HT-29 (cell line): ENCODE data around the gene ABCC8. TPM values are rescaled to one million over a fixed set of nuclear protein-coding genes. Genes with fewer than 3 reads are reported as not detected.

ENCODE experiments used
- DNase-seq: peaks from one replicate; pipeline ENCODE4 v3.0.0-alpha.2; 2015; ENCODE audit warnings: low spot score
- total RNA-seq: library from RNA; depleted of rRNA; stranded (reverse); fragments of >200 nt; shearing (Covaris generic); gene quantifications from 2 replicates; pipeline ENCODE4 v1.2.3, GENCODE V29; 2014; rRNA removed

Gene ABCC8
- total RNA-seq, 1 experiment from 2014 or later, result 0.08 TPM

DNA sequence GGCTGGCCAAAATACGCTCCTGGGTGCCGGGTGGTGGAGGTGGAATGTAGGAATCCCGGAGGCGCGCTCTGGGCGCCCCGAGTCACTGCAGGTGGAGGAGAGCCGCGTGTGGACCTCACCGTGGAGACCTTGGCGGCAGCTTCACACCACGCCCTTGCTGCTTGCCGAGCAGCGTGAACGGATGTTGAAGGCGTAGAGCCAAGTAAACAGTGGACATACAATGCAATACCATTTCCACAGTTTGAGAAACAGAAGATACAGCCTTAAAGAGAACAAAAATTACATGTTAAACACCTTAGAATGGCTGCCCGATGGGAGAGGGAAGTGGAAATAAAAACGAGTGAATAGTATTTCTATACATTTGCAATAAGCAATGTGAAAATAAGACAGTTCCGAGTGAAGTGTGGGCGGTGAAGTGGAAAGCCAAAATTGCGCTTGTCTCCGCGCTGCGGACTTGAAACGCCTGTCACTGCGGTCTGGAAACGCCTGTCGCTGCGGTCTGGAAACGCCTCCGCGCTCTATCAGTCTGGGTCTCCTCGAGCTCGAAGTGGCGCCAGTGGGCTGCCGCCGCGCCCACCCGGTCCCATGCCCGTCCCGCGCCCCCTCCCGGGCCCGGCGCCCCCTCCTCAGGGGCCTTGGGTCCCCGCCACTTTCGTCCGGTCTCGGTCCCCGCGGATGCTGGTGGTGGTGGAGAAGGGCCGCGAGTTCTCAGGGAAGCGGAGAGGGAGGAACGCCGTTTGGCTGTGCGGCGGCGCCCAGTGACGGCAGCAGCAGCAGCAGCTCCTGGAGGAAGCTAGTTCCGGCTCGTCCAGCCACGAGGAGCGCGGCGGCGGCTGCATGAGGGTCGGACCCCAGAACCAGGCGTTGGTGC is 123.5 kb downstream of the ABCC8 start:
- peak; percentile 76 for DNase-seq

GRCh38 chr11:17351510-17352176 is 125.0 kb downstream of the ABCC8 start, which contains the start of gene NCR3LG1:
NCR3LG1 (plus strand) TSS chr11:17351800; CDS start chr11:17351970, 170 bp downstream.
- peak; percentile 67 for DNase-seq

- DNase-seq, result no peak
Observed at GRCh38 chr11:17351172-17351509, 125.5 kb downstream of the ABCC8 start.

DNA sequence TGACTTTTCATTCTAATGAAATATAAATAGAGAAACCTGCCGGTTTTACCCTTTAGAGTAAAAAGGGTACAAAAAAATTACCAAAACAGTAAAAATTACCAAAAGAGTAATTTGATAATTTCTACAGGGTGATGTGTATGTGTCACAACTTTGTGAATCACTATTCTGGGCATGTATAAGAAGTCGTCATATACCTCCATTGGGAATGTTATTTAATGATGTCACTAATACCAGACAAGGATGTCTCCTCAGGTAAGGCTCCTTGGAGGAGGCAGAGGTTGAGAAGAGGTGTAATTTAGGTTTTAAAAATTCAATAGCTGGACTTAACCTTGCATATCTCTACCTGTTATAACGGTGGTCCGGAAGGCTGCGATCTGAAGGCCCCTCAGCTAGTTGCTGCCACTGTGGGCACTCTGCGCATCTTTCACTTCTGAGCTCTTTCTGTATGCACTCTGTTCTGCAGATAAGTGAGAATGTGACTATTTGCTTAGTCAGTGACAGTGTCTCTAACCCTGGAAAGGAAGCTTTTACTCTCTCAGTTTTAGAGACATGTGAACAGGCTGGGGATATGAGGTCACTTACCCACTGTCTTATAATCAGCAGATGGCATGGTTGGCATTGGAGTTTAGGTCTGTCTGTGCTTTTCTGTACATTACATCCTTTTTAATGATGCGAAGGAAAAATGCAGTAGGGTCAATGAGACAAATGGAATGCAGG is 126.0 kb downstream of the ABCC8 start:
- no peak for DNase-seq

GRCh38 chr11:17347676-17348075 is 129.0 kb downstream of the ABCC8 start:
- no peak for DNase-seq

- no peak for DNase-seq
Observed at GRCh38 chr11:17343907-17344306, 132.7 kb downstream of the ABCC8 start.

DNA sequence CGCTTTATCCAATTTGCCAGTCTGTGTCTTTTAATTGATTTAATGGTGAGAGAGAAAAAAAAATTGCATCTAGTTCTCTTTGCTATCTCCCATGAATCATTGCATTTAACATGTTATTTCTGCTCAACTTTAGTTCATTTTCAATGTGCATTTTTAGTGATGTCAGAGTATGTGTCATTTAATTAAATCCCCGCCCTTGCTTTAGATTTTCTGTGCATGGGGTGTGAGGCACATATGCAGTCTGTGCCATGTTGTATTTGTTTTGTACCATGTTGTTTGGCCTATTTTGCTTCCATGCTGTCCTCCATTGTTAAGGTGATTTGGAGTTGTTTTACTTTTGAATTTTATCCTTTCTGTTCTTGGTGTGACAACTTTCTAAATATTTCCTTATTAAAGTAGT is 133.4 kb downstream of the ABCC8 start:
- DNase-seq, result no peak

Other genes starting within 250 kb of the ABCC8 start
- 6.9 and 9.5 TPM in 2 replicates for gene NUCB2, start 200.1 kb downstream of the ABCC8 start, total RNA-seq
- gene NCR3LG1, start 125.0 kb downstream of the ABCC8 start, total RNA-seq, result 12.7 and 14.6 TPM in 2 replicates
- gene KCNJ11, start 88.2 kb downstream of the ABCC8 start, total RNA-seq, result 2.1 and 6.6 TPM in 2 replicates
- 78.0 and 86.2 TPM in 2 replicates for gene USH1C, start 67.6 kb upstream of the ABCC8 start, total RNA-seq
- gene OTOG, start 70.4 kb upstream of the ABCC8 start, total RNA-seq, result not detected in 2 replicates
- not detected in 2 replicates for gene MYOD1, start 242.7 kb upstream of the ABCC8 start, total RNA-seq